HG02981 (cell line): ENCODE results near the gene PSKH1.
"Not testable (repeated sequence)": the region's sequence is repeated elsewhere in the genome, so short reads cannot be mapped to it uniquely, and the experiment has no call there.

Experiments used
- ATAC-seq: cut with Tn5 transposase; IDR thresholded peaks from one replicate; pipeline ENCODE4 v1.9.1; 2021; ENCODE audit warnings: mild to moderate bottlenecking, moderate library complexity; ENCODE audit not compliant: unreplicated experiment

PSKH1 gene

GRCh38 chr16:67885976-67886375 is 7.1 kb upstream of the PSKH1 start:
- ATAC-seq: no peak

GRCh38 chr16:67886387-67886786 is 6.7 kb upstream of the PSKH1 start:
- ATAC-seq: no peak

- no peak for ATAC-seq
Measured at GRCh38 chr16:67888331-67888730, 4.7 kb upstream of the PSKH1 start.

- ATAC-seq: no peak
Measured at GRCh38 chr16:67892375-67892774, 679 bp upstream of the PSKH1 start.

- ATAC-seq: no peak
Measured at GRCh38 chr16:67893743-67894399, 817 bp downstream of the PSKH1 start.

- no peak for ATAC-seq
Measured at GRCh38 chr16:67897231-67897630, 4.2 kb downstream of the PSKH1 start.

- no peak for ATAC-seq
Measured at GRCh38 chr16:67901734-67902133, 8.7 kb downstream of the PSKH1 start.

- no peak for ATAC-seq
Measured at GRCh38 chr16:67902831-67903230, 9.8 kb downstream of the PSKH1 start.

- no peak for ATAC-seq
Measured at GRCh38 chr16:67907397-67908180, 14.5 kb downstream of the PSKH1 start.

GRCh38 chr16:67909056-67909742 is 16.1 kb downstream of the PSKH1 start:
- ATAC-seq: no peak

GRCh38 chr16:67910158-67910557 is 17.1 kb downstream of the PSKH1 start:
- no peak for ATAC-seq

GRCh38 chr16:67914758-67915495 is 21.9 kb downstream of the PSKH1 start:
- ATAC-seq: no peak

GRCh38 chr16:67915496-67915769 is 22.4 kb downstream of the PSKH1 start:
- not testable (repeated sequence) for ATAC-seq

GRCh38 chr16:67915831-67916723 is 23.0 kb downstream of the PSKH1 start:
- no peak for ATAC-seq

GRCh38 chr16:67917140-67917851 is 24.2 kb downstream of the PSKH1 start:
- ATAC-seq: no peak

GRCh38 chr16:67917852-67918236 is 24.8 kb downstream of the PSKH1 start:
- ATAC-seq: no peak

- ATAC-seq: no peak
Measured at GRCh38 chr16:67919622-67920221, 26.7 kb downstream of the PSKH1 start.

- ATAC-seq: no peak
Measured at GRCh38 chr16:67922221-67922620, 29.2 kb downstream of the PSKH1 start.

GRCh38 chr16:67922740-67923139 is 29.7 kb downstream of the PSKH1 start:
- no peak for ATAC-seq
